Progenitor cell of endocrine pancreas (in vitro differentiated cells): ENCODE results near the gene TAPT1. TPM values are rescaled to one million over a fixed set of nuclear protein-coding genes. Genes with fewer than 3 reads are reported as not detected.

ENCODE experiments used
- DNase-seq: peaks from one replicate; pipeline ENCODE4 v3.0.0; 2021; ENCODE audit warnings: low spot score; ENCODE audit not compliant: unreplicated experiment
- H3K27ac Mint-ChIP-seq: 2 replicates; pipeline ENCODE4 v1.8.0; 2021; ENCODE audit warnings: mild to moderate bottlenecking, moderate library complexity, mixed read lengths
- H3K27me3 Mint-ChIP-seq: 2 replicates; pipeline ENCODE4 v1.8.0; 2021; ENCODE audit warnings: mixed read lengths
- H3K36me3 Mint-ChIP-seq: 2 replicates; pipeline ENCODE4 v1.8.0; 2022; ENCODE audit warnings: mixed read lengths; ENCODE audit not compliant: insufficient read depth
- H3K4me1 Mint-ChIP-seq: 2 replicates; pipeline ENCODE4 v1.8.0; 2021; ENCODE audit warnings: low read depth, mixed read lengths
- H3K4me3 Mint-ChIP-seq: 2 replicates; pipeline ENCODE4 v1.8.0; 2021; ENCODE audit warnings: low read depth, mild to moderate bottlenecking, moderate library complexity, mixed read lengths
- H3K9me3 Mint-ChIP-seq: 2 replicates; pipeline ENCODE4 v1.8.0; 2021; ENCODE audit warnings: low read depth, mixed read lengths
- CTCF ChIP-seq: fragments of 200-600 bp; sonication (generic); IDR thresholded peaks from one replicate; pipeline ENCODE4 v1.5.0; 2021; ENCODE audit warnings: antibody characterized with exemption, mild to moderate bottlenecking; ENCODE audit not compliant: unreplicated experiment
- total RNA-seq: library from RNA; stranded (reverse); gene quantifications from 2 replicates; pipeline ENCODE4 v1.2.1, GENCODE V29; 2021

The TAPT1 gene
- total RNA-seq, 1 donor from 2014 or later, result 29.1 TPM

GRCh38 chr4:16268290-16268689, 42.0 kb upstream of the TAPT1 start:
- no peaks in the 10 kb centered on the region for H3K9me3 Mint-ChIP-seq
- no peak overlapping the region for H3K4me3 Mint-ChIP-seq
- no peaks in the 10 kb centered on the region for H3K4me1 Mint-ChIP-seq
- no peaks in the 10 kb centered on the region for H3K27me3 Mint-ChIP-seq
- no peak for DNase-seq
- H3K27ac Mint-ChIP-seq, result peak overlapping the region; percentile 1
- TF ChIP-seq CTCF, result no peak
- peaks cover 3% of the 10 kb centered on the region for H3K36me3 Mint-ChIP-seq

- DNase-seq, result no peak
- Mint-ChIP-seq H3K9me3 (no peaks in the 10 kb centered on the region), H3K36me3 (peaks cover under 1% of the 10 kb centered on the region), H3K4me3 (no peak overlapping the region), H3K27ac (no peak overlapping the region), H3K27me3 (no peaks in the 10 kb centered on the region), H3K4me1 (no peaks in the 10 kb centered on the region)
- no peak for TF ChIP-seq CTCF
Measured at GRCh38 chr4:16267639-16268038, 41.4 kb upstream of the TAPT1 start.

DNA sequence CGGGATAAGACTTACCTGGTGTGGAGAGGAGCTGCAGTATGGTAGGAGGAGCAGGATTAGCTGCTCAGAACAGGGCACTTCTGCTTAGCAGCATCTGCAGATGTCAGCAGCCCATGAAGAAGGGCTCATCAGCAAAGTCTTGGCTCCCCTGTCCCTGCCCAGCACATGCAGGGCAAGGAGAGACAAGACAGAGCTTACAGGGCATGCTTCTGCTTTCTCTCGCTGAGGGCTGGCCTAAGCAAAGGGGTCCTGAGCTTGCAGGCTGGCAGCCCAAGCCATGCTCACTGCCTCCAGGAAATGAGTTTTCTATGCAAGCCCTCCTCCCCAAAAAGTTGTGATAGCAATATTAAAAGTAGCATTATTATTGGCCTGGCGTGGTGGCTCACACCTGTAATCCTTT, 39.5 kb upstream of the TAPT1 start:
- no peak for DNase-seq
- no peak overlapping the region for H3K4me3 Mint-ChIP-seq
- H3K27ac Mint-ChIP-seq, result no peak overlapping the region
- H3K9me3 Mint-ChIP-seq, result no peaks in the 10 kb centered on the region
- no peak for TF ChIP-seq CTCF
- peaks cover 2% of the 10 kb centered on the region for H3K36me3 Mint-ChIP-seq
- no peaks in the 10 kb centered on the region for H3K27me3 Mint-ChIP-seq
- no peaks in the 10 kb centered on the region for H3K4me1 Mint-ChIP-seq

- no peaks in the 10 kb centered on the region for H3K9me3 Mint-ChIP-seq
- no peaks in the 10 kb centered on the region for H3K27me3 Mint-ChIP-seq
- H3K4me3 Mint-ChIP-seq, result no peak overlapping the region
- H3K36me3 Mint-ChIP-seq, result peaks cover 2% of the 10 kb centered on the region
- H3K4me1 Mint-ChIP-seq, result no peaks in the 10 kb centered on the region
- H3K27ac Mint-ChIP-seq, result no peak overlapping the region
- TF ChIP-seq CTCF, result peak; percentile 62
- no peak for DNase-seq
Measured at GRCh38 chr4:16264798-16265197, 38.5 kb upstream of the TAPT1 start.

- TF ChIP-seq CTCF, result no peak
- no peak overlapping the region for H3K27ac Mint-ChIP-seq
- peaks cover 2% of the 10 kb centered on the region for H3K36me3 Mint-ChIP-seq
- no peaks in the 10 kb centered on the region for H3K27me3 Mint-ChIP-seq
- H3K9me3 Mint-ChIP-seq, result no peaks in the 10 kb centered on the region
- no peak overlapping the region for H3K4me3 Mint-ChIP-seq
- H3K4me1 Mint-ChIP-seq, result no peaks in the 10 kb centered on the region
- no peak for DNase-seq
Measured at GRCh38 chr4:16263056-16263455, 36.8 kb upstream of the TAPT1 start.

- Mint-ChIP-seq H3K9me3 (no peaks in the 10 kb centered on the region), H3K27me3 (no peaks in the 10 kb centered on the region), H3K4me3 (no peak overlapping the region), H3K27ac (no peak overlapping the region), H3K36me3 (peaks cover 8% of the 10 kb centered on the region), H3K4me1 (no peaks in the 10 kb centered on the region)
- DNase-seq, result no peak
- TF ChIP-seq CTCF, result no peak
Measured at GRCh38 chr4:16262188-16262587, 35.9 kb upstream of the TAPT1 start.
